ENCODE data around the gene CA5A.

Gene CA5A

GRCh38 chr16:87838643-87839541 lies 97.4 kb downstream of the CA5A start:
- no peaks in the 10 kb centered on the region for H3K4me1 ChIP-seq (ENCODE audit: insufficient read depth, low read length)
- H3K9ac ChIP-seq (ENCODE audit: low read depth, low read length): no peak overlapping the region
- no peaks in the 10 kb centered on the region for H3K27me3 ChIP-seq (ENCODE audit: insufficient read depth, low read length)
- peaks cover 87% of the 10 kb centered on the region for H3K36me3 ChIP-seq (ENCODE audit: insufficient read depth, low read depth, low read length)
- H3K27ac ChIP-seq (ENCODE audit: low read length): no peak overlapping the region
- no peak overlapping the region for H3K4me3 ChIP-seq (ENCODE audit: low read length)
- H3K9me3 ChIP-seq (ENCODE audit: insufficient read depth, low read depth, low read length): no peaks in the 10 kb centered on the region
